ENCODE measurements around the gene RUNX2.

GRCh38 chr6:45537539-45537938, 209.4 kb downstream of the RUNX2 start:
- TF ChIP-seq CTCF (IDR thresholded peaks at IDR 0.05) (no peak), EZH2phosphoT487 (IDR thresholded peaks at IDR 0.05) (no peak), EZH2 (IDR thresholded peaks at IDR 0.05) (no peak)
